Endothelial cell of umbilical vein (primary cell): ENCODE measurements around the gene ANKS1A. TPM values are rescaled to one million over a fixed set of nuclear protein-coding genes. Genes with fewer than 3 reads are reported as not detected.

Experiments used
- BruUV-seq: library from RNA; stranded (reverse); fragments of 400-500 nt; replicated peaks from 2 replicates; lab custom pipeline; 2021; lab: Mats Ljungman, UMichigan
- CTCF ChIA-PET: fragments of 300-600, 350-600 bp; sonication (Branson Sonifier 250); formaldehyde crosslinking; loops from one replicate; lab custom pipeline; 2021; ENCODE audit warnings: antibody characterized with exemption, inconsistent platforms; lab: Charles Lee
- POLR2A ChIA-PET: fragments of 300-600, 350-600 bp; sonication (Branson Sonifier 250); formaldehyde crosslinking; loops from one replicate; lab custom pipeline; 2021; ENCODE audit warnings: antibody characterized with exemption, inconsistent platforms; lab: Charles Lee
- DNase-seq: peaks from one replicate; pipeline ENCODE4 v3.0.0-alpha.2; 2011; ENCODE audit warnings: low read depth, low spot score
- FAIRE-seq: peaks from 2 replicates; lab custom pipeline; 2011; peaks lifted over from hg19 to GRCh38; lab: Jason Lieb, UNC
- H2AFZ ChIP-seq: 2 replicates; pipeline ENCODE4 v1.6.0; 2012; ENCODE audit warnings: low read depth, low read length, control low read depth, inconsistent platforms
- H3K27ac ChIP-seq: 2 replicates; pipeline ENCODE4 v1.5.1; 2011; ENCODE audit warnings: low read depth, mild to moderate bottlenecking, control low read depth, low read length, moderate library complexity; ENCODE audit not compliant: insufficient read depth
- H3K27me3 ChIP-seq, 2 experiments: 2 replicates each; pipeline versions ENCODE4 v1.6.0 to v1.6.1; 2011; ENCODE audit warnings: low read length in 2 of 2, mixed read lengths in 1 of 2; ENCODE audit not compliant: control insufficient read depth in 2 of 2, insufficient read depth in 2 of 2
- H3K36me3 ChIP-seq, 2 experiments: 2 replicates in 1 of 2; 3 replicates in 1 of 2; pipeline ENCODE4 v1.5.1; 2011; ENCODE audit warnings: low read length in 2 of 2, mild to moderate bottlenecking in 1 of 2, moderate library complexity in 1 of 2; ENCODE audit not compliant: control insufficient read depth in 2 of 2, insufficient read depth in 2 of 2; ENCODE audit errors: extremely low read depth in 1 of 2
- H3K4me1 ChIP-seq: 3 replicates; pipeline ENCODE4 v1.5.1; 2011; ENCODE audit warnings: mild to moderate bottlenecking, low read length; ENCODE audit not compliant: control insufficient read depth, insufficient read depth; ENCODE audit errors: extremely low read depth
- H3K4me2 ChIP-seq: 2 replicates; pipeline ENCODE4 v1.6.1; 2011; ENCODE audit warnings: low read length, control low read depth, mixed read lengths; ENCODE audit not compliant: insufficient read depth
- H3K4me3 ChIP-seq, 3 experiments: fragments of 200-600 bp in 1 of 3; sonication (generic), shearing (Covaris generic) in 1 of 3; replicated peaks in 1 of 3; 2 replicates each; pipeline ENCODE4 v1.5.1; 2011 to 2016; ENCODE audit warnings: control low read depth in 3 of 3, low read length in 3 of 3, mild to moderate bottlenecking in 2 of 3, inconsistent platforms in 1 of 3, low read depth in 1 of 3, moderate library complexity in 1 of 3; ENCODE audit not compliant: insufficient read depth in 1 of 3
- H3K79me2 ChIP-seq: 2 replicates; pipeline ENCODE4 v1.6.0; 2012; ENCODE audit warnings: low read length, inconsistent platforms; ENCODE audit not compliant: control insufficient read depth, insufficient read depth
- H3K9ac ChIP-seq: replicated peaks from 2 replicates; pipeline ENCODE3; 2011; ENCODE audit warnings: low read length, control low read depth; ENCODE audit not compliant: insufficient read depth; ENCODE audit errors: extremely low read depth
- H3K9me1 ChIP-seq: replicated peaks from 3 replicates; pipeline ENCODE4 v1.6.0; 2011; ENCODE audit warnings: mild to moderate bottlenecking, low read length; ENCODE audit not compliant: control insufficient read depth, insufficient read depth; ENCODE audit errors: extremely low read depth
- H3K9me3 ChIP-seq: replicated peaks from 2 replicates; pipeline ENCODE4 v1.5.1; 2012; ENCODE audit warnings: low read length, inconsistent platforms; ENCODE audit not compliant: control insufficient read depth, insufficient read depth
- H4K20me1 ChIP-seq: replicated peaks from 2 replicates; pipeline ENCODE3; 2011; ENCODE audit warnings: mild to moderate bottlenecking, low read length; ENCODE audit not compliant: control insufficient read depth, insufficient read depth; ENCODE audit errors: extremely low read depth
- EZH2 ChIP-seq: IDR thresholded peaks from 2 replicates; pipeline ENCODE4 v1.6.1; 2012; ENCODE audit warnings: borderline replicate concordance, low read depth, mild to moderate bottlenecking, moderate library complexity, low read length, inconsistent platforms; ENCODE audit not compliant: severe bottlenecking
- FOS ChIP-seq: IDR thresholded peaks from 2 replicates; pipeline ENCODE4 v1.6.1; 2011; ENCODE audit warnings: mild to moderate bottlenecking, low read length, moderate library complexity, borderline replicate concordance; ENCODE audit not compliant: insufficient read depth
- GATA2 ChIP-seq: IDR thresholded peaks from 2 replicates; pipeline ENCODE4 v1.7.0; 2011; ENCODE audit warnings: low read depth, mild to moderate bottlenecking, moderate library complexity, mixed read lengths, low read length; ENCODE audit not compliant: insufficient read length, insufficient read depth
- JUN ChIP-seq: IDR thresholded peaks from 2 replicates; pipeline ENCODE4 v1.6.1; 2011; ENCODE audit warnings: borderline replicate concordance, low read depth; ENCODE audit not compliant: insufficient read length, insufficient read depth
- MYC ChIP-seq: IDR thresholded peaks from one replicate; pipeline ENCODE4 v1.6.1; 2011; ENCODE audit warnings: mild to moderate bottlenecking, low read depth, low read length
- POLR2A ChIP-seq: IDR thresholded peaks from 2 replicates; pipeline ENCODE4 v1.6.1; 2012; ENCODE audit warnings: low read depth, mild to moderate bottlenecking, control low read depth, low read length
- POLR2AphosphoS5 ChIP-seq: IDR thresholded peaks from 2 replicates; pipeline ENCODE4 v1.6.1; 2012; ENCODE audit warnings: low read depth, mild to moderate bottlenecking, control low read depth, low read length, moderate library complexity; ENCODE audit not compliant: insufficient read depth
- dilution Hi-C: fragments of 300-500 bp; cut with MboI; formaldehyde crosslinking; loops from one replicate; pipeline ENCODE4 v1.15.0; 2019; ENCODE audit warnings: low sequenced_read_pairs; ENCODE audit not compliant: extremely low pct_ligation_motif_present
- intact Hi-C: fragments of 100-400 bp; cut with micrococcal nuclease; formaldehyde crosslinking; loops from one replicate; pipeline ENCODE4 v1.10.0; 2022
- polyA plus RNA-seq, 4 experiments: library from polyadenylated mRNA; depleted of rRNA in 3 of 4; stranded (reverse) in 3 of 4; unstranded in 1 of 4; fragments of >200 nt; gene quantifications; 2 replicates each; pipeline versions ENCODE4 v1.2.1 to v1.2.3, GENCODE V29; 2011 to 2012; ENCODE audit warnings: missing spikeins in 1 of 4
- total RNA-seq: library from RNA; stranded (reverse); gene quantifications from 2 replicates; pipeline ENCODE4 v1.2.3, GENCODE V29; 2021
- TF ChIP-seq, protein P1 (sequence below), 2 donors: IDR thresholded peaks; 1 replicate in 1 of 2; 2 replicates in 1 of 2; pipeline ENCODE4 v1.5.1; 2011; ENCODE audit warnings: low read length in 2 of 2, mild to moderate bottlenecking in 2 of 2, moderate library complexity in 2 of 2, control low read depth in 1 of 2, inconsistent platforms in 1 of 2, low read depth in 1 of 2; ENCODE audit not compliant: insufficient read depth in 1 of 2; ENCODE audit errors: extremely low read depth in 1 of 2
- TF ChIP-seq, protein P2 (sequence below): IDR thresholded peaks from 2 replicates; pipeline ENCODE4 v1.6.1; 2011; ENCODE audit not compliant: insufficient read depth, insufficient read length

Gene ANKS1A
- total and polyA plus RNA-seq, 2 donors (not counting 3 experiments of a cell fraction or from before 2014, with no cell fraction given) = 8.9 to 26.1 TPM

DNA sequence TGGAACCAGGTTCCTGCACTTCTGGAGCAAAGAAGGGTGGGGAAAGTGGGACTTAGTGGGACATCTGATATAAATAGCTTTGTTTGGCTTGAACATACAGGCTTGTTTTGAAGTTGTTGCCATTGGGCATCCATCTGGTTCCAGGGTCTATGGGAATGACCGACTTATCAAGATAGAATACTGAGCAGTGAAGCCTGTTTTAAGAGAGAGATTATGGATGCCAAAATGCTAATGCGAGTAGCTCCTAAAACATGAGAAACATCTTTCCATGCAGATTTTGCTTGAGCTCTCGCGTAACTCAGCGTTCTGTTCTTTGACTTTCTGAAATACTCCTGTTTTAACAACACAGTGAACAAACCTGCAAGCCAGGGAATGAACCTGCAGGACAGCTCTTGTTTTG lies 98.5 kb downstream of the ANKS1A start:
- Histone ChIP-seq H3K4me2 (no peak overlapping the region), H3K9me1 (no peaks in the 10 kb centered on the region), H3K9ac (no peak overlapping the region), H3K4me3 (no peak overlapping the region), H3K36me3 (peaks cover 5 to 7% of the 10 kb centered on the region in 2 experiments), H2AFZ (no peak overlapping the region), H4K20me1 (no peaks in the 10 kb centered on the region), H3K27ac (no peak overlapping the region), H3K9me3 (no peaks in the 10 kb centered on the region), H3K79me2 (no peaks in the 10 kb centered on the region), H3K4me1 (peaks cover 5% of the 10 kb centered on the region), H3K27me3 (no peaks in the 10 kb centered on the region)
- intact Hi-C loops = loop anchor here (1.0 to 5.0 kb wide), 6 partner anchors 57 to 254 kb away; partner anchors contain the start of genes ANKS1A and TAF11
- BruUV-seq = no TSS peak
- ChIA-PET CTCF (interaction anchor here (0.7 to 12.0 kb wide), 51 partner anchors 10 to 528 kb away, joined by 3 to 302 read pairs (median 8); partner anchors contain the start of genes BLTP3A, TAF11 and TCP11), POLR2A (interaction anchor here (1.4 kb wide), 1 partner anchor 152 kb away, joined by 5 read pairs; no protein-coding TSS in a partner anchor)
- dilution Hi-C loops = no loop called here
- FAIRE-seq (no peak), DNase-seq (no peak)
- TF ChIP-seq, protein P1, sequence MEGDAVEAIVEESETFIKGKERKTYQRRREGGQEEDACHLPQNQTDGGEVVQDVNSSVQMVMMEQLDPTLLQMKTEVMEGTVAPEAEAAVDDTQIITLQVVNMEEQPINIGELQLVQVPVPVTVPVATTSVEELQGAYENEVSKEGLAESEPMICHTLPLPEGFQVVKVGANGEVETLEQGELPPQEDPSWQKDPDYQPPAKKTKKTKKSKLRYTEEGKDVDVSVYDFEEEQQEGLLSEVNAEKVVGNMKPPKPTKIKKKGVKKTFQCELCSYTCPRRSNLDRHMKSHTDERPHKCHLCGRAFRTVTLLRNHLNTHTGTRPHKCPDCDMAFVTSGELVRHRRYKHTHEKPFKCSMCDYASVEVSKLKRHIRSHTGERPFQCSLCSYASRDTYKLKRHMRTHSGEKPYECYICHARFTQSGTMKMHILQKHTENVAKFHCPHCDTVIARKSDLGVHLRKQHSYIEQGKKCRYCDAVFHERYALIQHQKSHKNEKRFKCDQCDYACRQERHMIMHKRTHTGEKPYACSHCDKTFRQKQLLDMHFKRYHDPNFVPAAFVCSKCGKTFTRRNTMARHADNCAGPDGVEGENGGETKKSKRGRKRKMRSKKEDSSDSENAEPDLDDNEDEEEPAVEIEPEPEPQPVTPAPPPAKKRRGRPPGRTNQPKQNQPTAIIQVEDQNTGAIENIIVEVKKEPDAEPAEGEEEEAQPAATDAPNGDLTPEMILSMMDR (IDR thresholded peaks at IDR 0.05; ENCODE audit: extremely low read depth in 1 of 2, insufficient read depth in 1 of 2, low read depth in 1 of 2, low read length in 2 of 2) = no peak
- TF ChIP-seq GATA2 = no peak
- no peak for TF ChIP-seq EZH2
- TF ChIP-seq POLR2A = no peak
- no peak for TF ChIP-seq FOS
- no peak for TF ChIP-seq JUN
- TF ChIP-seq, protein P2, sequence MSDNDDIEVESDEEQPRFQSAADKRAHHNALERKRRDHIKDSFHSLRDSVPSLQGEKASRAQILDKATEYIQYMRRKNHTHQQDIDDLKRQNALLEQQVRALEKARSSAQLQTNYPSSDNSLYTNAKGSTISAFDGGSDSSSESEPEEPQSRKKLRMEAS = no peak
- no peak for TF ChIP-seq POLR2AphosphoS5
- TF ChIP-seq MYC = no peak
